Retinal pigment epithelial cell (primary cell): ENCODE results near the gene NAA30.
A peak's percentile ranks its signal among the peaks of the same experiment; 100 is the strongest.
"Not testable (repeated sequence)": the region's sequence is repeated elsewhere in the genome, so short reads cannot be mapped to it uniquely, and the experiment has no call there.

Source experiments
- DNase-seq: peaks from one replicate; pipeline ENCODE4 v3.0.0-alpha.2; 2010; ENCODE audit warnings: low read depth
- H3K4me3 ChIP-seq: 2 replicates; pipeline ENCODE4 v1.5.1; 2011; ENCODE audit warnings: mild to moderate bottlenecking, low read length, control low read depth, moderate library complexity
- TF ChIP-seq, protein P1 (sequence below): conservative IDR thresholded peaks from 2 replicates; pipeline ENCODE4 v1.5.1; 2011; ENCODE audit warnings: low read depth, low read length, control low read depth, inconsistent platforms

NAA30 gene

DNA sequence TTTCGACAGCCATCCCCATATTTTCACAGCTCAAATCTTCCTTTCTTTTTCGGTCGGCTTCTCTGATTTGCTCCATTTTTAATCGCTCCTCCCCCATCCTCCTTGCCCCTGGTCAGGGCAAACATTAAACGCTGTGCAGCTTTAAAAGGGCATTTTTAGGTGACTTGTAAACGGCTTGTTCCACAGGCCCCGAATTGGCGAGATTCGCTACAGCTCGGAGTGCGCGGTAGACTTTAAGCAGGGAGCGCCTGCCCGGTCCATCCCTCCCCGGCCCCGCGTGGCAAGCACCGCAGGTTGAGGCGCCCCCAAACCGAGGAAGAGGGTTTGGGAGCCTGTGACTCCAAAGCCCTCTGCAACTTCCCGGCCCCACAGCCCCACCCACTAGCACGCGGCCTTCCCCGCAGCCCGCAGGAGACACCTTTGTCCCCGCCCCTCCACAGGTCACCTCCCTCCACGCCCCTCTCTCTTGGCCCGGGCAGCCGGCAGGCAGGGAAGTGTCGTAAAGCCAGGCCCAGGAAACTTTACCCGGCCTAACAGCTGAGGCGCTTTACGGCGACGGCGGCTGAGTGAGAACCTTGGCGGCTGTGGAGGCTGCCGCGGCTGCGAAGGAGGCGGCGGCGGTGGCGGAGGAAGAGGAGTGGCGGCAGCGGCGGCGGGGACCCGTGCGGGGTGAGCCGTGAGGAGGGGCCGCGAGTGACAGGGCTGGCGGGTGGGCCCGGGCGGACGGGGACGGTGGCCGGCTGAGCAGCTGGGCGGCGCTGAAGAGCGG lies at the start of gene NAA30:
Gene NAA30, plus strand, starts transcription at position 550 of the 769 bp plus-strand sequence. CDS start 372 bp downstream, outside the sequence.
- DNase-seq = peak; percentile 83
- H3K4me3 ChIP-seq = peak within 1 kb of the TSS; percentile 76
- TF ChIP-seq, protein P1, sequence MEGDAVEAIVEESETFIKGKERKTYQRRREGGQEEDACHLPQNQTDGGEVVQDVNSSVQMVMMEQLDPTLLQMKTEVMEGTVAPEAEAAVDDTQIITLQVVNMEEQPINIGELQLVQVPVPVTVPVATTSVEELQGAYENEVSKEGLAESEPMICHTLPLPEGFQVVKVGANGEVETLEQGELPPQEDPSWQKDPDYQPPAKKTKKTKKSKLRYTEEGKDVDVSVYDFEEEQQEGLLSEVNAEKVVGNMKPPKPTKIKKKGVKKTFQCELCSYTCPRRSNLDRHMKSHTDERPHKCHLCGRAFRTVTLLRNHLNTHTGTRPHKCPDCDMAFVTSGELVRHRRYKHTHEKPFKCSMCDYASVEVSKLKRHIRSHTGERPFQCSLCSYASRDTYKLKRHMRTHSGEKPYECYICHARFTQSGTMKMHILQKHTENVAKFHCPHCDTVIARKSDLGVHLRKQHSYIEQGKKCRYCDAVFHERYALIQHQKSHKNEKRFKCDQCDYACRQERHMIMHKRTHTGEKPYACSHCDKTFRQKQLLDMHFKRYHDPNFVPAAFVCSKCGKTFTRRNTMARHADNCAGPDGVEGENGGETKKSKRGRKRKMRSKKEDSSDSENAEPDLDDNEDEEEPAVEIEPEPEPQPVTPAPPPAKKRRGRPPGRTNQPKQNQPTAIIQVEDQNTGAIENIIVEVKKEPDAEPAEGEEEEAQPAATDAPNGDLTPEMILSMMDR = no peak

DNA sequence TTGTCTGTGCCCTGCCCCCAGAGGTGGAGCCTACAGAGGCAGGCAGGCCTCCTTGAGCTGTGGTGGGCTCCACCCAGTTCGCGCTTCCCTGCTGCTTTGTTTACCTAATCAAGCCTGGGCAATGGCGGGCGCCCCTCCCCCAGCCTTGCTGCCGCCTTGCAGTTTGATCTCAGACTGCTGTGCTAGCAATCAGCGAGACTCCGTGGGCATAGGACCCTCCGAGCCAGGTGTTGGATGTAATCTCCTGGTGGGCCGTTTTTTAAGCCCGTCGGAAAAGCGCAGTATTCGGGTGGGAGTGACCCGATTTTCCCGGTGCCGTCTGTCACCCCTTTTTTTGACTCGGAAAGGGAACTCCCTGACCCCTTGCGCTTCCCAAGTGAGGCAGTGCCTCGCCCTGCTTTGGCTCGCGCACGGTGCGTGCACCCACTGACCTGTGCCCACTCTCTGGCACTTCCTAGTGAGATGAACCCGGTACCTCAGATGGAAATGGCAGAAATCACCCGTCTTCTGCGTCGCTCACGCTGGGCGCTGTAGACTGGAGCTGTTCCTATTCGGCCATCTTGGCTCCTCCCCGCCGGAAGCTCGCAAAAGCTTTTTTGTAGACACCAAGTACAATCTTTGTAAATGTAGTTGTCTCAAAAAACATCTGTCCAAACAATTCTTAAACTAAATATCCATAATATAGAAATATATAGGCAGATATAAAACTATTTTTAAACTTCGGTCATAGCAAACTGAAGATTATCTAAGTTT lies 46.7 kb upstream of the NAA30 start:
- not testable (repeated sequence) for H3K4me3 ChIP-seq, DNase-seq

DNA sequence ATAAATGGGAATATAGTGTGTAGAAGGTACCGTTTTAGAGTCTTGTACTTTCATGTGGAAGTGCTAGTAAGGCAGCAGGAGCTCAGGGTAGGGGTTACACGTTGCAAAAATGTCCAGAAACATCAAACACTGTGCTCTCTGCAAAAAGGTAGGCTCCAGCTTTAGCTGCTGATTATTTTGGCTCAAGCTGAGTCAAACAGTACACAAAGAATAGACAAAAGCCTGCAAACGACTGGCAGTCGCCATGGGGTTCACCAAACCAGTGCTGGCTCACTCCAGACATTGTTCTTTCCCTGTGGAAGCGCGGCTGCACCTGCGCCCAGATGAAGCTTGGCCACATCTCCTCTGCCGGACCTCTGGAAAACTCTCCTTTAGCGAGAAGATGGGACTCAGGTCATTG lies 45.3 kb upstream of the NAA30 start:
- no peak for DNase-seq
- TF ChIP-seq, protein P1 = no peak
- H3K4me3 ChIP-seq = no peak overlapping the region

DNA sequence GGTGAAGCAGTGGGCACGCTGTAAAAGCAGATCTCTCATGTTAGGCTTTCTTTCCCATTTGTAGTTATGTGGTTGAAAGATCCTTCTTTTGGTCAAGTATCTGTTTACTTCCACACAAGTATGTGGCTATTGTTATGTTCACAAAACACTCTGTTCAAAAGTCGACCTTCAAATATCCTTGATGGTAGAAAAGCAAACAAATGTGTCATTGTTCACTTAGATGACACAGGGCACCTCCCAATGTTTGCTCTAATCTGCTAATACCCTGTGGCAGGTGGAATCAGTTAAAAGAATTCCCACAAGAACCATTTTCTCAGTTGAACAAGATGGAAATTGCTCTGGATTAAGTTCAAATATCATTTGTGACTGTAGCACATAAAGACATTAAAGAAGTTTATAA lies 43.6 kb upstream of the NAA30 start:
- DNase-seq = no peak
- TF ChIP-seq, protein P1 = no peak
- H3K4me3 ChIP-seq = no peak overlapping the region

DNA sequence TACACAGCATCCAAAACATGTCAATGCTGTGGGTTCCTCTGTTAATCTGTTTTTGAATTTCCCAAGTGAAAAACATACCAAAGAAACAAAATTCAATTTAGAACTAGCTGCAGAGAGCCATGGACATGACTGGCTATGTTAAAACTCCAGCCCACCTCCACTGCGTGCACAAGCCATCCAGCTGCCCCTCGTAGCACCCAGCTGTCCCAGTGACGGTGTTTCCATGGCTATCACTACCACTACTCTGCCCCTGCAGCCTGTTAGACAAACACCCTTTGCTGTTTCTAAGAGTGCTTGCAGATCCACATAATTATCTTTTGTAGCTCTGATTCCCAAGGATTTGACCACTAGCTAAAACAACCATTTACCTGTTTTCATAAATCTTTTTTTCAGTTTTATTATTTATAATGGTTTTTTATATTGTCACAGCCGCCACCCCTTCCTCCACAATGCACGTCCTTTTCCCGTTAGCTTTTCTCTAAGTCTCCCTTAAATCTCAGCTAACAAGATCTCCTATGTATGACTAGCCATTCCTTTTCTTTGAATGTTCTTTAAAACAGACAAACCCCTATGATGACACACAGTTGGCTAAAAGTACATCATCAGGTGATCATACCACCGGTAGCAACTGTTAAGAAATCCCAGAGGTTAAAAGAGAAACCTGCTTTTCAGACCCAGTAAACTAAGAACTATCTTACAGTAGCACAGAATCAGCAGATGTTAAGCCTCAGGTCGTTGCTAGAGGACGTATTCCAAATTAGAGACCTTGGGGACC lies 37.8 kb upstream of the NAA30 start:
- TF ChIP-seq, protein P1 = no peak
- no peak for DNase-seq
- no peak overlapping the region for H3K4me3 ChIP-seq

DNA sequence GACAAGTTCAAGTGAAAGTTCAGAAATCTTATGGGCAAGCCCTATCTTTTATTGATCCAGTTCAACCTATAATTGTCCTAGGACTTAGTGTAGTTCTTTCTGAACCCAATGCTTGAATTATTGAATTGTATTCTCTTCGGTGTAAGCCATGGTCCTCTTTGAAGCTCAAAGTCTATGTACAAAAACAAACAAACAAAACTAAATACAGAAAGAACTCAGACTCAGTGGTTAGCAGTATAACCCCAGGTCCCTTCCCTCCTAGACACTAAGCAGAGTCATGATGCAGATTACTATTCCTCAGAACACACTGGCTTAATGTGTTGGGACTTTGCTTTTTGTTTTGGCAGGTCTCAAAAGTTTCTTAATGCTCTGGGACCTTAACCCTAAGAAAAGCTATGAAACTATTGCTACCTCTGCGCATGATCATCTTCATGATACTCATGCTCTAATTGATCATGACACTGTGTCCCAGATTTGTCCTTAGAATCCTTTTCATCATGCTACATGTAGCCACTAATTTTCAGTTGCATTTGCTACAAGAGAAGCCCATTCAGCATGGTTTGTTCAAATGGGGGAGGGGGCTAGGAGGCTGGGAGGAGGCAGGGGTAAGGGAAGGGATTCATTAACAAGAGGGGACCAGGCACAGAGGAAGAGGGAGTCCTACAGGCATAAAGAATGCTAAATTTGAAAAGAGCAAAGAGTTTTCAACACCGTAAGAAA lies 35.1 kb upstream of the NAA30 start:
- TF ChIP-seq, protein P1 = no peak
- DNase-seq = no peak
- no peak overlapping the region for H3K4me3 ChIP-seq

DNA sequence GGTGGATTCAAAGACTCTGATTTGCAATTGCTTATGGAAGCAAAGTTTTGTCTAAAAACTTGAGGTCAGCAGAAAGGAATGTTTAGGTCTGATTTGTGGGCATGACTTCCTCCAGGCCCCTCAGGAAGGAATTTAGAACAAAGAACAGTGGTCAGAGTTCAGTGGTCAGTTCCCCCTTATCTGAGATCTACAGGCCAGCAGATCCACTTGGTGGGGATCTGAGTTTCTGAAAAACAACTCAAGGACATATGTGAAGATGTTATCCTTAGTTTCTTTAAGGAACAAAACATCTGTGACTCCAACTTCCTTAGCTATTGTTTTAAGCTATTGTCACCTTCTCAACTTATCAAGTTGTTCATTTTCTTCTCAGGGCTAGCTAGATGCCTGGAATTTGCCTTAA lies 28.0 kb upstream of the NAA30 start:
- DNase-seq = no peak
- no peak overlapping the region for H3K4me3 ChIP-seq
- TF ChIP-seq, protein P1 = no peak
